GM12878 (cell line): ENCODE measurements around the gene ANKRD34A. TPM values are rescaled to one million over a fixed set of nuclear protein-coding genes. Genes with fewer than 3 reads are reported as not detected.

ENCODE experiments used
- BCLAF1 ChIP-seq: fragments of 450-650 bp; IDR thresholded peaks from 2 replicates; pipeline ENCODE4 v1.6.1; 2017; ENCODE audit warnings: antibody characterized with exemption, mild to moderate bottlenecking, moderate library complexity
- CHD2 ChIP-seq: IDR thresholded peaks from 2 replicates; pipeline ENCODE4 v1.6.1; 2011; ENCODE audit warnings: low read depth, low read length, improper control_type of control experiment, borderline replicate concordance
- CREB1 ChIP-seq: IDR thresholded peaks from 2 replicates; pipeline ENCODE4 v1.6.1; 2012; ENCODE audit warnings: low read depth, mild to moderate bottlenecking, inconsistent platforms
- CUX1 ChIP-seq: IDR thresholded peaks from 2 replicates; pipeline ENCODE4 v1.6.1; 2012; ENCODE audit warnings: improper control_type of control experiment, low read depth, low read length; ENCODE audit not compliant: insufficient replicate concordance
- FOXK2 ChIP-seq: fragments of 450-650 bp; IDR thresholded peaks from 2 replicates; pipeline ENCODE4 v1.6.1; 2017; ENCODE audit warnings: mild to moderate bottlenecking, moderate library complexity
- GATAD2B ChIP-seq: fragments of 450-650 bp; conservative IDR thresholded peaks from 2 replicates; pipeline ENCODE4 v1.6.1; 2017; ENCODE audit warnings: low read depth, mild to moderate bottlenecking, moderate library complexity
- HCFC1 ChIP-seq: fragments of 150-350 bp; IDR thresholded peaks from 2 replicates; pipeline ENCODE4 v1.6.1; 2014; ENCODE audit warnings: low read length
- JUNB ChIP-seq: IDR thresholded peaks from 2 replicates; pipeline ENCODE4 v1.6.1; 2016; ENCODE audit warnings: antibody characterized with exemption, mild to moderate bottlenecking
- JUND ChIP-seq: IDR thresholded peaks from 2 replicates; pipeline ENCODE4 v1.6.1; 2012; ENCODE audit warnings: low read depth, mild to moderate bottlenecking, low read length, improper control_type of control experiment, moderate library complexity
- KAT2A ChIP-seq: conservative IDR thresholded peaks from 2 replicates; pipeline ENCODE4 v1.6.1; 2011; ENCODE audit warnings: low read depth, low read length; ENCODE audit not compliant: control insufficient read depth
- KLF5 ChIP-seq: fragments of 450-650 bp; IDR thresholded peaks from 2 replicates; pipeline ENCODE4 v1.6.1; 2014; ENCODE audit warnings: mild to moderate bottlenecking; ENCODE audit not compliant: partially characterized antibody
- MYB ChIP-seq: fragments of 150-350 bp; IDR thresholded peaks from 2 replicates; pipeline ENCODE4 v1.6.1; 2014; ENCODE audit warnings: mild to moderate bottlenecking, low read depth, low read length, borderline replicate concordance
- PAX5 ChIP-seq: IDR thresholded peaks from 2 replicates; pipeline ENCODE4 v1.6.1; 2011; ENCODE audit warnings: low read depth, low read length, borderline replicate concordance
- POLR2AphosphoS2 ChIP-seq: IDR thresholded peaks from 2 replicates; pipeline ENCODE4 v1.6.1; 2011; ENCODE audit warnings: low read depth, mild to moderate bottlenecking, low read length, improper control_type of control experiment, moderate library complexity
- POU2F2 ChIP-seq: IDR thresholded peaks from 3 replicates; pipeline ENCODE4 v1.6.1; 2011; ENCODE audit warnings: low read depth, mild to moderate bottlenecking, low read length, borderline replicate concordance
- RFX5 ChIP-seq: IDR thresholded peaks from 2 replicates; pipeline ENCODE4 v1.6.1; 2011; ENCODE audit warnings: low read depth, low read length, improper control_type of control experiment
- SMARCA5 ChIP-seq: fragments of 450-650 bp; IDR thresholded peaks from 2 replicates; pipeline ENCODE4 v1.6.1; 2017; ENCODE audit warnings: mild to moderate bottlenecking
- SPI1 ChIP-seq: IDR thresholded peaks from 2 replicates; pipeline ENCODE4 v1.6.1; 2011; ENCODE audit warnings: low read depth, mild to moderate bottlenecking, low read length, moderate library complexity, borderline replicate concordance; ENCODE audit not compliant: insufficient read depth
- TARDBP ChIP-seq: IDR thresholded peaks from 2 replicates; pipeline ENCODE4 v1.6.1; 2016; ENCODE audit warnings: borderline replicate concordance
- USF1 ChIP-seq: IDR thresholded peaks from 2 replicates; pipeline ENCODE4 v1.6.1; 2011; ENCODE audit warnings: borderline replicate concordance, low read depth, mild to moderate bottlenecking, moderate library complexity, mixed read lengths, low read length; ENCODE audit not compliant: insufficient read depth; ENCODE audit errors: extremely low read length
- ZNF207 ChIP-seq: fragments of 450-650 bp; IDR thresholded peaks from 2 replicates; pipeline ENCODE4 v1.6.1; 2014; ENCODE audit warnings: antibody characterized with exemption, mild to moderate bottlenecking, borderline replicate concordance
- ZNF24 ChIP-seq: fragments of 450-650 bp; IDR thresholded peaks from 2 replicates; pipeline ENCODE4 v1.6.1; 2017; ENCODE audit warnings: antibody characterized with exemption, mild to moderate bottlenecking
- polyA plus RNA-seq, 11 experiments: library from polyadenylated mRNA; depleted of rRNA in 4 of 11; unstranded in 6 of 11; stranded (reverse) in 5 of 11; fragments of >200 nt; fragmentation: Nextera tagmentation in 4 of 11; fragmentation: Illumina TruSeq in 1 of 11; extraction: Ambion mirVana in 4 of 11; extraction: Trizol in 1 of 11; gene quantifications; 1 replicate in 1 of 11; 2 replicates in 10 of 11; pipeline versions ENCODE4 v1.2.1 to v1.2.3, GENCODE V29; 2011 to 2016; ENCODE audit warnings: inconsistent platforms in 2 of 11, missing spikeins in 2 of 11, low read depth in 1 of 11
- total RNA-seq, 4 experiments: library from RNA; depleted of rRNA in 3 of 4; stranded (reverse); fragments of >200 nt in 3 of 4; fragmentation: Illumina TruSeq in 1 of 4; extraction: Trizol in 1 of 4; gene quantifications; 2 replicates each; pipeline versions ENCODE4 v1.2.1 to v1.2.3, GENCODE V29; 2013 to 2021

ANKRD34A gene
- total and polyA plus RNA-seq, 10 of the 15 experiments (the other 5 are each of a cell fraction or from before 2014, with no cell fraction given): 0.40 to 3.5 (median 1.6) TPM

GRCh38 chr1:145957443-145958319 lies 6.7 kb downstream of the ANKRD34A start, which contains the start of gene LIX1L (continued):
- TF ChIP-seq CUX1 (no peak), MYB (no peak), CHD2 (peak; percentile 86), POU2F2 (no peak; the same call in 2 of the 3 replicates), SPI1 (no peak), TARDBP (no peak), JUND (no peak), BCLAF1 (no peak), USF1 (no peak), FOXK2 (no peak), JUNB (no peak), KLF5 (no peak), KAT2A (no peak), SMARCA5 (no peak), CREB1 (peak; percentile 52; the same call in 1 of the 2 replicates), POLR2AphosphoS2 (0 out of 2 replicates have a peak, but pooled peaks have one; percentile 61), ZNF24 (no peak), RFX5 (0 out of 2 replicates have a peak, but pooled peaks have one; percentile 24), GATAD2B (no peak), PAX5 (no peak), ZNF207 (no peak; the same call in 1 of the 2 replicates), HCFC1 (no peak)
